Measurements from ENCODE around the gene TP53I13. TPM values are rescaled to one million over a fixed set of nuclear protein-coding genes. Genes with fewer than 3 reads are reported as not detected.
A peak's percentile ranks its signal among the peaks of the same experiment; 100 is the strongest.

Gene TP53I13
- total and polyA plus RNA-seq, 2 donors from 2014 or later = 51.6 to 75.5 TPM

- H3K9ac ChIP-seq (ENCODE audit: low read length in 3 of 3) = no peak overlapping the region
- H3K27ac ChIP-seq (ENCODE audit: low read depth in 2 of 2, low read length in 2 of 2) = no peak overlapping the region
- peaks cover 22% of the 10 kb centered on the region for H3K27me3 ChIP-seq (ENCODE audit: control insufficient read depth, insufficient read depth, low read length)
- TF ChIP-seq CTCF (IDR thresholded peaks at IDR 0.05; ENCODE audit: borderline replicate concordance, extremely low read depth, insufficient read depth) = no peak
- DNase-seq (peak in 2 of 5 donors; percentile 15 to 84), FAIRE-seq (no peak)
- intact Hi-C loops (cut with DNase I) = no loop called here
- H3K36me3 ChIP-seq (ENCODE audit: control insufficient read depth in 2 of 3, insufficient read depth in 3 of 3, low read length in 3 of 3) = no peaks in the 10 kb centered on the region
- no peaks in the 10 kb centered on the region for H3K9me3 ChIP-seq (ENCODE audit: control insufficient read depth in 2 of 3, insufficient read depth in 1 of 3, low read length in 3 of 3)
- H3K4me1 ChIP-seq (ENCODE audit: control insufficient read depth in 2 of 3, insufficient read depth in 2 of 3, low read depth in 1 of 3, low read length in 3 of 3) = peaks cover 0 to 33% (median 17%) of the 10 kb centered on the region in 3 donors
- peak overlapping the region in 1 of 3 donors; percentile 39 for H3K4me3 ChIP-seq (ENCODE audit: low read length in 3 of 3)
Measured at GRCh38 chr17:29613856-29614255, 45.4 kb downstream of the TP53I13 start.

- Histone ChIP-seq H3K27ac (ENCODE audit: low read depth in 2 of 2, low read length in 2 of 2) (no peak overlapping the region), H3K36me3 (ENCODE audit: control insufficient read depth in 2 of 3, insufficient read depth in 3 of 3, low read length in 3 of 3) (no peaks in the 10 kb centered on the region), H3K4me3 (ENCODE audit: low read length in 3 of 3) (no peak overlapping the region), H3K4me1 (ENCODE audit: control insufficient read depth in 2 of 3, insufficient read depth in 2 of 3, low read depth in 1 of 3, low read length in 3 of 3) (peaks cover 0 to 33% (median 17%) of the 10 kb centered on the region in 3 donors), H3K27me3 (ENCODE audit: control insufficient read depth, insufficient read depth, low read length) (peaks cover 22% of the 10 kb centered on the region), H3K9me3 (ENCODE audit: control insufficient read depth in 2 of 3, insufficient read depth in 1 of 3, low read length in 3 of 3) (no peaks in the 10 kb centered on the region), H3K9ac (ENCODE audit: low read length in 3 of 3) (no peak overlapping the region)
- intact Hi-C loops (cut with DNase I) = no loop called here
- DNase-seq (peak in 1 of 5 donors; percentile 70), FAIRE-seq (no peak)
- no peak for TF ChIP-seq CTCF (IDR thresholded peaks at IDR 0.05; ENCODE audit: borderline replicate concordance, extremely low read depth, insufficient read depth)
Measured at GRCh38 chr17:29614349-29615047, 46.0 kb downstream of the TP53I13 start.

GRCh38 chr17:29615048-29615385 is 46.5 kb downstream of the TP53I13 start:
- TF ChIP-seq CTCF (IDR thresholded peaks at IDR 0.05; ENCODE audit: borderline replicate concordance, extremely low read depth, insufficient read depth) = no peak
- DNase-seq (peak in 1 of 5 donors; percentile 16), FAIRE-seq (no peak)
- no peaks in the 10 kb centered on the region for H3K9me3 ChIP-seq (ENCODE audit: control insufficient read depth in 2 of 3, insufficient read depth in 1 of 3, low read length in 3 of 3)
- no peaks in the 10 kb centered on the region for H3K36me3 ChIP-seq (ENCODE audit: control insufficient read depth in 2 of 3, insufficient read depth in 3 of 3, low read length in 3 of 3)
- H3K4me1 ChIP-seq (ENCODE audit: control insufficient read depth in 2 of 3, insufficient read depth in 2 of 3, low read depth in 1 of 3, low read length in 3 of 3) = peaks cover 0 to 33% (median 17%) of the 10 kb centered on the region in 3 donors
- H3K9ac ChIP-seq (ENCODE audit: low read length in 3 of 3) = no peak overlapping the region
- intact Hi-C loops (cut with DNase I) = no loop called here
- peak overlapping the region in 1 of 3 donors; percentile 54 for H3K4me3 ChIP-seq (ENCODE audit: low read length in 3 of 3)
- peaks cover 22% of the 10 kb centered on the region for H3K27me3 ChIP-seq (ENCODE audit: control insufficient read depth, insufficient read depth, low read length)
- H3K27ac ChIP-seq (ENCODE audit: low read depth in 2 of 2, low read length in 2 of 2) = no peak overlapping the region

Measured in kidney (tissue), 14 donors.